Neural progenitor cell (in vitro differentiated cells): ENCODE results near the gene SMC6. TPM values are rescaled to one million over a fixed set of nuclear protein-coding genes. Genes with fewer than 3 reads are reported as not detected.

Source experiments
- DNase-seq: peaks from one replicate; pipeline ENCODE4 v3.0.0-alpha.2; 2016; ENCODE audit warnings: low spot score
- H2AFZ ChIP-seq: fragments of 200-600 bp; sonication (generic); replicated peaks from 2 replicates; pipeline ENCODE4 v1.6.1; 2016; ENCODE audit warnings: antibody characterized with exemption
- H3F3A ChIP-seq: fragments of 200-600 bp; sonication (generic); 2 replicates; pipeline ENCODE4 v1.6.1; 2016; ENCODE audit warnings: antibody characterized with exemption, low read depth
- H3K27ac ChIP-seq: fragments of 200-600 bp; sonication (generic); 2 replicates; pipeline ENCODE4 v1.5.1; 2016; ENCODE audit warnings: mild to moderate bottlenecking
- H3K27me3 ChIP-seq: fragments of 200-600 bp; sonication (generic); 2 replicates; pipeline ENCODE4 v1.6.1; 2016; ENCODE audit warnings: mild to moderate bottlenecking, moderate library complexity
- H3K36me3 ChIP-seq: fragments of 200-600 bp; sonication (generic); 2 replicates; pipeline ENCODE4 v1.5.1; 2016
- H3K4me1 ChIP-seq: fragments of 200-600 bp; sonication (generic); 2 replicates; pipeline ENCODE4 v1.6.1; 2016; ENCODE audit warnings: mixed run types
- H3K4me2 ChIP-seq: fragments of 200-600 bp; sonication (generic); 2 replicates; pipeline ENCODE4 v1.6.1; 2016
- H3K4me3 ChIP-seq: fragments of 200-600 bp; sonication (generic); 2 replicates; pipeline ENCODE4 v1.5.1; 2016
- H3K79me2 ChIP-seq: fragments of 200-600 bp; sonication (generic); 2 replicates; pipeline ENCODE4 v1.6.1; 2016; ENCODE audit warnings: low read depth
- H3K9ac ChIP-seq: fragments of 200-600 bp; sonication (generic); 2 replicates; pipeline ENCODE4 v1.6.1; 2016
- H3K9me3 ChIP-seq: fragments of 200-600 bp; sonication (generic); 2 replicates; pipeline ENCODE4 v1.5.1; 2016; ENCODE audit warnings: low read depth
- H4K20me1 ChIP-seq: fragments of 200-600 bp; sonication (generic); 2 replicates; pipeline ENCODE4 v1.6.1; 2016; ENCODE audit warnings: low read depth
- H3K27ac Mint-ChIP-seq: 3 replicates; pipeline ENCODE4 v1.8.0; 2021; ENCODE audit warnings: mixed read lengths
- H3K27me3 Mint-ChIP-seq: 2 replicates; pipeline ENCODE4 v1.8.0; 2022; ENCODE audit warnings: low read depth, mild to moderate bottlenecking, inconsistent platforms, moderate library complexity, mixed read lengths; ENCODE audit not compliant: insufficient read depth
- H3K36me3 Mint-ChIP-seq: 3 replicates; pipeline ENCODE4 v1.8.0; 2021; ENCODE audit warnings: mixed read lengths
- H3K4me1 Mint-ChIP-seq: 3 replicates; pipeline ENCODE4 v1.8.0; 2021; ENCODE audit warnings: mixed read lengths
- H3K4me3 Mint-ChIP-seq: 3 replicates; pipeline ENCODE4 v1.8.0; 2021; ENCODE audit warnings: mild to moderate bottlenecking, moderate library complexity, mixed read lengths
- H3K9me3 Mint-ChIP-seq: 3 replicates; pipeline ENCODE4 v1.8.0; 2020; ENCODE audit warnings: mixed read lengths
- CTCF ChIP-seq: fragments of 200-600 bp; sonication (generic); IDR thresholded peaks from 2 replicates; pipeline ENCODE4 v1.5.1; 2017; ENCODE audit warnings: antibody characterized with exemption, mild to moderate bottlenecking
- EZH2 ChIP-seq: fragments of 200-600 bp; sonication (generic); IDR thresholded peaks from 2 replicates; pipeline ENCODE4 v1.6.1; 2017; ENCODE audit warnings: antibody characterized with exemption, mild to moderate bottlenecking, moderate library complexity
- EZH2phosphoT487 ChIP-seq: fragments of 200-600 bp; sonication (generic); IDR thresholded peaks from 2 replicates; pipeline ENCODE4 v1.6.1; 2017; ENCODE audit warnings: antibody characterized with exemption
- total RNA-seq: library from RNA; depleted of rRNA; stranded (reverse); fragments of >200 nt; gene quantifications from 2 replicates; pipeline ENCODE4 v1.2.3, GENCODE V29; 2015; ENCODE audit warnings: low replicate concordance

SMC6 gene
- total RNA-seq, 1 donor from 2014 or later: 56.8 TPM

- H2AFZ ChIP-seq: no peak overlapping the region
- TF ChIP-seq CTCF: no peak
- TF ChIP-seq EZH2phosphoT487: no peak
- no peak for TF ChIP-seq EZH2
- Mint-ChIP-seq H3K27ac (no peak overlapping the region), H3K4me3 (no peak overlapping the region), H3K27me3 (no peaks in the 10 kb centered on the region), H3K9me3 (no peaks in the 10 kb centered on the region), H3K4me1 (no peaks in the 10 kb centered on the region), H3K36me3 (peaks cover 17% of the 10 kb centered on the region)
- no peaks in the 10 kb centered on the region for H4K20me1 ChIP-seq
- peaks cover 20% of the 10 kb centered on the region for H3K36me3 ChIP-seq
- no peaks in the 10 kb centered on the region for H3K9me3 ChIP-seq
- no peak overlapping the region for H3K4me3 ChIP-seq
- no peak overlapping the region for H3K9ac ChIP-seq
- H3K27me3 ChIP-seq: no peaks in the 10 kb centered on the region
- H3K27ac ChIP-seq: no peak overlapping the region
- H3K79me2 ChIP-seq: no peaks in the 10 kb centered on the region
- H3K4me1 ChIP-seq: peaks cover 10% of the 10 kb centered on the region
- no peaks in the 10 kb centered on the region for H3F3A ChIP-seq
- H3K4me2 ChIP-seq: no peak overlapping the region
- no peak for DNase-seq
These were observed 40.3 kb downstream of the SMC6 start for GRCh38 chr2:17713291-17713690.

GRCh38 chr2:17710547-17711248 lies 42.9 kb downstream of the SMC6 start:
- no peak overlapping the region for H3K4me3 ChIP-seq
- Mint-ChIP-seq H3K36me3 (peaks cover 27% of the 10 kb centered on the region), H3K27me3 (no peaks in the 10 kb centered on the region), H3K9me3 (no peaks in the 10 kb centered on the region), H3K4me3 (no peak overlapping the region), H3K4me1 (no peaks in the 10 kb centered on the region), H3K27ac (no peak overlapping the region)
- H4K20me1 ChIP-seq: no peaks in the 10 kb centered on the region
- H3K79me2 ChIP-seq: no peaks in the 10 kb centered on the region
- H3K9ac ChIP-seq: no peak overlapping the region
- no peak overlapping the region for H3K4me2 ChIP-seq
- no peak for DNase-seq
- no peaks in the 10 kb centered on the region for H3F3A ChIP-seq
- H3K4me1 ChIP-seq: peaks cover 10% of the 10 kb centered on the region
- H3K9me3 ChIP-seq: no peaks in the 10 kb centered on the region
- H2AFZ ChIP-seq: no peak overlapping the region
- no peaks in the 10 kb centered on the region for H3K27me3 ChIP-seq
- H3K27ac ChIP-seq: no peak overlapping the region
- peaks cover 26% of the 10 kb centered on the region for H3K36me3 ChIP-seq
- no peak for TF ChIP-seq EZH2
- no peak for TF ChIP-seq CTCF
- TF ChIP-seq EZH2phosphoT487: no peak

GRCh38 chr2:17709897-17710296 lies 43.7 kb downstream of the SMC6 start:
- no peaks in the 10 kb centered on the region for H3K27me3 Mint-ChIP-seq

More at GRCh38 chr2:17709897-17710296, 43.7 kb downstream of the SMC6 start:
- Histone ChIP-seq H3K9ac (no peak overlapping the region), H4K20me1 (no peaks in the 10 kb centered on the region), H3F3A (no peaks in the 10 kb centered on the region), H3K27me3 (no peaks in the 10 kb centered on the region), H3K9me3 (no peaks in the 10 kb centered on the region), H3K4me2 (no peak overlapping the region), H3K27ac (no peak overlapping the region), H3K4me3 (no peak overlapping the region), H3K36me3 (peaks cover 25% of the 10 kb centered on the region), H2AFZ (no peak overlapping the region), H3K4me1 (peaks cover 5% of the 10 kb centered on the region), H3K79me2 (no peaks in the 10 kb centered on the region)
- no peak for TF ChIP-seq EZH2
- TF ChIP-seq EZH2phosphoT487: no peak
- TF ChIP-seq CTCF: no peak
- peaks cover 28% of the 10 kb centered on the region for H3K36me3 Mint-ChIP-seq
- no peaks in the 10 kb centered on the region for H3K4me1 Mint-ChIP-seq
- H3K4me3 Mint-ChIP-seq: no peak overlapping the region
- no peak for DNase-seq
- H3K27ac Mint-ChIP-seq: no peak overlapping the region
- H3K9me3 Mint-ChIP-seq: no peaks in the 10 kb centered on the region
